ENCODE results near the gene NEIL1. TPM values are rescaled to one million over a fixed set of nuclear protein-coding genes. Genes with fewer than 3 reads are reported as not detected.

The NEIL1 gene
- total and polyA plus RNA-seq, 10 of the 15 experiments (the other 5 are each of a cell fraction or from before 2014, with no cell fraction given), result 0.10 to 2.3 (median 0.66) TPM

- no peak overlapping the region for H3K27ac ChIP-seq (ENCODE audit: control insufficient read depth, insufficient read depth)
- H3K36me3 ChIP-seq (ENCODE audit: control insufficient read depth in 2 of 2, insufficient read depth in 2 of 2, low read length in 1 of 2), result no peaks in the 10 kb centered on the region
- H3K4me2 ChIP-seq (ENCODE audit: control insufficient read depth, insufficient read depth), result peak overlapping the region; percentile 95
- peak overlapping the region; percentile 35; the same call in 1 of the 2 replicates for H3K9ac ChIP-seq (ENCODE audit: control insufficient read depth, insufficient read depth, low read length)
- ChIA-PET RAD21 (ENCODE audit: unreplicated experiment) (no interaction called here), CTCF (no interaction called here), POLR2A (no interaction called here), SMC1A (ENCODE audit: uncharacterized antibody, unreplicated experiment) (no interaction called here)
- no TSS peak for BruUV-seq (replicated peaks)
- H3K79me2 ChIP-seq (ENCODE audit: control insufficient read depth, insufficient read depth, low read length), result no peaks in the 10 kb centered on the region
- no peaks in the 10 kb centered on the region for H4K20me1 ChIP-seq (ENCODE audit: control insufficient read depth, insufficient read depth)
- peak overlapping the region; percentile 66 for H3K4me3 ChIP-seq
- intact Hi-C loops (cut with micrococcal nuclease; ENCODE audit: unreplicated experiment) (no loop called here), in situ Hi-C loops (cut with MboI) (no loop called here)
- peak; percentile 49 for ATAC-seq
- WGBS (ENCODE audit: insufficient coverage, insufficient replicate concordance, low lambda C conversion rate, missing lambda C conversion rate), result 4% methylated on average over 54 of the region's 65 CpGs
- H3K9me3 ChIP-seq (replicated peaks; ENCODE audit: control insufficient read depth, insufficient read depth, low read length), result peaks cover 15% of the 10 kb centered on the region; the same call in 2 of the 3 replicates
- peaks cover 4 to 11% of the 10 kb centered on the region in 2 experiments for H3K27me3 ChIP-seq (replicated peaks in 1 of 2; ENCODE audit: control insufficient read depth in 2 of 2, insufficient read depth in 2 of 2, low read length in 1 of 2)
- no peak for DNase-seq (ENCODE audit: low read depth, low spot score)
- no peak for FAIRE-seq
- H2AFZ ChIP-seq (ENCODE audit: control insufficient read depth, low read depth, low read length), result peak overlapping the region; percentile 69
- peaks cover 23% of the 10 kb centered on the region for H3K4me1 ChIP-seq (ENCODE audit: control insufficient read depth, insufficient read depth, low read length)
- TF ChIP-seq, protein P1, sequence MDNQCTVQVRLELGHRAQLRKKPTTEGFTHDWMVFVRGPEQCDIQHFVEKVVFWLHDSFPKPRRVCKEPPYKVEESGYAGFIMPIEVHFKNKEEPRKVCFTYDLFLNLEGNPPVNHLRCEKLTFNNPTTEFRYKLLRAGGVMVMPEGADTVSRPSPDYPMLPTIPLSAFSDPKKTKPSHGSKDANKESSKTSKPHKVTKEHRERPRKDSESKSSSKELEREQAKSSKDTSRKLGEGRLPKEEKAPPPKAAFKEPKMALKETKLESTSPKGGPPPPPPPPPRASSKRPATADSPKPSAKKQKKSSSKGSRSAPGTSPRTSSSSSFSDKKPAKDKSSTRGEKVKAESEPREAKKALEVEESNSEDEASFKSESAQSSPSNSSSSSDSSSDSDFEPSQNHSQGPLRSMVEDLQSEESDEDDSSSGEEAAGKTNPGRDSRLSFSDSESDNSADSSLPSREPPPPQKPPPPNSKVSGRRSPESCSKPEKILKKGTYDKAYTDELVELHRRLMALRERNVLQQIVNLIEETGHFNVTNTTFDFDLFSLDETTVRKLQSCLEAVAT (IDR thresholded peaks at IDR 0.05), result 0 out of 2 replicates have a peak, but pooled peaks have one; percentile 22
- TF ChIP-seq DPF2 (IDR thresholded peaks at IDR 0.05) (peak; percentile 53; the same call in 1 of the 2 replicates), E4F1 (IDR thresholded peaks at IDR 0.05; ENCODE audit: borderline replicate concordance, partially characterized antibody) (peak; percentile 35), USF2 (IDR thresholded peaks at IDR 0.05; ENCODE audit: borderline replicate concordance, low read depth, low read length) (no peak), EGR1 (IDR thresholded peaks at IDR 0.05; ENCODE audit: borderline replicate concordance in 1 of 2, low read depth in 2 of 2, low read length in 2 of 2) (peak in 1 of 2 experiments; percentile 50; a peak in 1 of 3 replicates), KLF5 (IDR thresholded peaks at IDR 0.05; ENCODE audit: partially characterized antibody) (no peak), ZZZ3 (IDR thresholded peaks at IDR 0.05; ENCODE audit: control insufficient read depth, insufficient read length, low read depth) (no peak), SMARCA5 (IDR thresholded peaks at IDR 0.05) (no peak), CREB1 (IDR thresholded peaks at IDR 0.05; ENCODE audit: low read depth) (peak; percentile 40; the same call in 1 of the 2 replicates), NBN (IDR thresholded peaks at IDR 0.05) (peak; percentile 56; the same call in 1 of the 2 replicates), HCFC1 (IDR thresholded peaks at IDR 0.05; ENCODE audit: low read length) (peak; percentile 30; the same call in 1 of the 2 replicates), RAD51 (IDR thresholded peaks at IDR 0.05) (no peak), ZNF217 (IDR thresholded peaks at IDR 0.05) (no peak; the same call in 1 of the 2 replicates), BHLHE40 (IDR thresholded peaks at IDR 0.05; ENCODE audit: borderline replicate concordance in 1 of 2, low read depth in 2 of 2, low read length in 1 of 2) (peak in 1 of 2 experiments; percentile 60; a peak in 1 of 4 replicates), RUNX3 (IDR thresholded peaks at IDR 0.05; ENCODE audit: low read length) (peak; percentile 43; the same call in 1 of the 2 replicates), EZH2 (IDR thresholded peaks at IDR 0.05; ENCODE audit: borderline replicate concordance, control insufficient read depth, low read depth, low read length) (0 out of 2 replicates have a peak, but pooled peaks have one; percentile 15), BACH1 (IDR thresholded peaks at IDR 0.05; ENCODE audit: borderline replicate concordance) (0 out of 2 replicates have a peak, but pooled peaks have one; percentile 33)
- TF ChIP-seq, protein P2, sequence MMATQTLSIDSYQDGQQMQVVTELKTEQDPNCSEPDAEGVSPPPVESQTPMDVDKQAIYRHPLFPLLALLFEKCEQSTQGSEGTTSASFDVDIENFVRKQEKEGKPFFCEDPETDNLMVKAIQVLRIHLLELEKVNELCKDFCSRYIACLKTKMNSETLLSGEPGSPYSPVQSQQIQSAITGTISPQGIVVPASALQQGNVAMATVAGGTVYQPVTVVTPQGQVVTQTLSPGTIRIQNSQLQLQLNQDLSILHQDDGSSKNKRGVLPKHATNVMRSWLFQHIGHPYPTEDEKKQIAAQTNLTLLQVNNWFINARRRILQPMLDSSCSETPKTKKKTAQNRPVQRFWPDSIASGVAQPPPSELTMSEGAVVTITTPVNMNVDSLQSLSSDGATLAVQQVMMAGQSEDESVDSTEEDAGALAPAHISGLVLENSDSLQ (IDR thresholded peaks at IDR 0.05), result 0 out of 2 replicates have a peak, but pooled peaks have one; percentile 17
Measured at GRCh38 chr15:75347222-75348033, 589 bp downstream of the NEIL1 start.
